SU-DHL-6 (cell line): Measurements from ENCODE around the gene CDKAL1.

Source experiments
- H2AFZ ChIP-seq: fragments of 200-600 bp; sonication (generic); 2 replicates; pipeline ENCODE4 v1.6.1; 2014; ENCODE audit warnings: low read depth, mild to moderate bottlenecking, moderate library complexity, mixed read lengths, antibody characterized with exemption, low read length; ENCODE audit not compliant: severe bottlenecking
- H3F3A ChIP-seq: fragments of 200-600 bp; shearing (Covaris generic); 2 replicates; pipeline ENCODE4 v1.6.0; 2016; ENCODE audit warnings: antibody characterized with exemption, mild to moderate bottlenecking; ENCODE audit not compliant: insufficient read depth
- H3K27ac ChIP-seq: fragments of 200-600 bp; sonication (generic); 2 replicates; pipeline ENCODE4 v1.5.1; 2016; ENCODE audit warnings: low read depth, mild to moderate bottlenecking, low read length, moderate library complexity, mixed read lengths
- H3K27me3 ChIP-seq: fragments of 200-600 bp; sonication (generic), shearing (Covaris generic); 2 replicates; pipeline ENCODE4 v1.6.0; 2014; ENCODE audit warnings: mild to moderate bottlenecking, low read length
- H3K36me3 ChIP-seq: fragments of 200-600 bp; sonication (generic); 2 replicates; pipeline ENCODE4 v1.6.1; 2014; ENCODE audit warnings: mild to moderate bottlenecking, low read length, mixed read lengths
- H3K4me2 ChIP-seq: fragments of 300-600, 200-600 bp; shearing (Covaris generic), sonication (generic); 2 replicates; pipeline ENCODE4 v1.6.0; 2014; ENCODE audit warnings: low read length, low read depth, mild to moderate bottlenecking; ENCODE audit not compliant: poor library complexity, severe bottlenecking
- H3K4me3 ChIP-seq: fragments of 200-600 bp; sonication (generic); 2 replicates; pipeline ENCODE4 v1.5.1; 2014; ENCODE audit warnings: antibody characterized with exemption, low read length, mild to moderate bottlenecking, mixed read lengths; ENCODE audit not compliant: insufficient read depth, poor library complexity, severe bottlenecking
- H3K79me2 ChIP-seq: fragments of 200-600 bp; sonication (generic); 2 replicates; pipeline ENCODE4 v1.6.1; 2014; ENCODE audit warnings: mild to moderate bottlenecking, low read length, moderate library complexity; ENCODE audit not compliant: insufficient read depth
- H3K9ac ChIP-seq: fragments of 200-600 bp; sonication (generic); 2 replicates; pipeline ENCODE4 v1.7.0; 2014; ENCODE audit warnings: mild to moderate bottlenecking, low read length
- H3K9me2 ChIP-seq: fragments of 200-600 bp; sonication (generic); replicated peaks from 2 replicates; pipeline ENCODE4 v1.6.1; 2014; ENCODE audit warnings: low read length; ENCODE audit not compliant: insufficient read depth
- H3K9me3 ChIP-seq: fragments of 200-600 bp; sonication (generic); 2 replicates; pipeline ENCODE4 v1.6.1; 2014; ENCODE audit warnings: low read length, mixed read lengths; ENCODE audit not compliant: insufficient read depth
- H4K20me1 ChIP-seq: fragments of 200-600 bp; sonication (generic); 2 replicates; pipeline ENCODE4 v1.6.1; 2014; ENCODE audit warnings: low read depth, mild to moderate bottlenecking, antibody characterized with exemption, low read length, moderate library complexity, mixed read lengths
- EZH2phosphoT487 ChIP-seq: fragments of 200-600 bp; sonication (generic), shearing (Covaris generic); conservative IDR thresholded peaks from 2 replicates; pipeline ENCODE4 v1.6.1; 2018; ENCODE audit warnings: mild to moderate bottlenecking, antibody characterized with exemption, low read length, moderate library complexity, mixed read lengths
- TF ChIP-seq, protein P1 (sequence below): fragments of 200-600 bp; sonication (generic); IDR thresholded peaks from one replicate; pipeline ENCODE4 v1.5.1; 2017; ENCODE audit warnings: antibody characterized with exemption, mild to moderate bottlenecking, low read length, moderate library complexity; ENCODE audit not compliant: insufficient read depth, poor library complexity, severe bottlenecking

Gene CDKAL1

DNA sequence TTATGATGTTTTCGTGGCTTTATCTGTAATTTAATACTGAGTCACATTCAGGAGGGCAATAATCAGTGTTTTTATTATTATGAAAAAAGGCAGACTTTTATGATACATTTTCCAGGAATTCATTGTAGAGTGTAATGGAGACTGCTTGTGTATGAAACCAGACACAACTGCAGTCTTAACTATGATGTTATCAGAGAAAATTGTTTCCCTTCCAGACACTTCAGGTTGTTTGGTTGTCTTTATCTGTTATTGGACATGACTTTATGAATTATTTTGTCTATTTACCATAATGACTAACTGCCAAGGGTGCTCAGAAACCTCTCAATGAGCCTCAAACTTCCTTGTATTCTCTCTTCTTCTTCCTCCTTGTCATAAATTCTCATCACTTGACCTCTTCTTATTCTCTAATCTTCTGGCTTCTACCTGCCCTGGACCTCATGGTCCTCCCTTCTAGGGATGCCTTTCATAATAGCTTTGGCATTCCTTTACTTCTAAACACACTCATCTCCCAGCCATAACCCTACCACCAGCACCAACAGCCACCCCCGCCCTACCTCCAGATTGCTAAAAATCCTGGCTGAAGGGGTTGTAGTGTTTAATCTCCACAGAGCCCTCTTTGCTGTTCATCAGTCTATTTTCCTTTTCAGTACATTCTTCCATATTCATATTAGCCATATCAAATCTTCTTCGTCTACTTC, 492.5 kb downstream of the CDKAL1 start:
- no peak overlapping the region for H2AFZ ChIP-seq
- no peaks in the 10 kb centered on the region for H3F3A ChIP-seq
- H3K27me3 ChIP-seq = no peaks in the 10 kb centered on the region
- no peaks in the 10 kb centered on the region for H4K20me1 ChIP-seq
- H3K9me2 ChIP-seq = no peaks in the 10 kb centered on the region
- no peak overlapping the region for H3K4me3 ChIP-seq
- no peaks in the 10 kb centered on the region for H3K9me3 ChIP-seq
- no peak overlapping the region for H3K9ac ChIP-seq
- TF ChIP-seq, protein P1, sequence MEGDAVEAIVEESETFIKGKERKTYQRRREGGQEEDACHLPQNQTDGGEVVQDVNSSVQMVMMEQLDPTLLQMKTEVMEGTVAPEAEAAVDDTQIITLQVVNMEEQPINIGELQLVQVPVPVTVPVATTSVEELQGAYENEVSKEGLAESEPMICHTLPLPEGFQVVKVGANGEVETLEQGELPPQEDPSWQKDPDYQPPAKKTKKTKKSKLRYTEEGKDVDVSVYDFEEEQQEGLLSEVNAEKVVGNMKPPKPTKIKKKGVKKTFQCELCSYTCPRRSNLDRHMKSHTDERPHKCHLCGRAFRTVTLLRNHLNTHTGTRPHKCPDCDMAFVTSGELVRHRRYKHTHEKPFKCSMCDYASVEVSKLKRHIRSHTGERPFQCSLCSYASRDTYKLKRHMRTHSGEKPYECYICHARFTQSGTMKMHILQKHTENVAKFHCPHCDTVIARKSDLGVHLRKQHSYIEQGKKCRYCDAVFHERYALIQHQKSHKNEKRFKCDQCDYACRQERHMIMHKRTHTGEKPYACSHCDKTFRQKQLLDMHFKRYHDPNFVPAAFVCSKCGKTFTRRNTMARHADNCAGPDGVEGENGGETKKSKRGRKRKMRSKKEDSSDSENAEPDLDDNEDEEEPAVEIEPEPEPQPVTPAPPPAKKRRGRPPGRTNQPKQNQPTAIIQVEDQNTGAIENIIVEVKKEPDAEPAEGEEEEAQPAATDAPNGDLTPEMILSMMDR = no peak
- no peak for TF ChIP-seq EZH2phosphoT487
- H3K79me2 ChIP-seq = no peaks in the 10 kb centered on the region
- H3K4me2 ChIP-seq = no peak overlapping the region
- H3K27ac ChIP-seq = no peak overlapping the region
- H3K36me3 ChIP-seq = no peaks in the 10 kb centered on the region

DNA sequence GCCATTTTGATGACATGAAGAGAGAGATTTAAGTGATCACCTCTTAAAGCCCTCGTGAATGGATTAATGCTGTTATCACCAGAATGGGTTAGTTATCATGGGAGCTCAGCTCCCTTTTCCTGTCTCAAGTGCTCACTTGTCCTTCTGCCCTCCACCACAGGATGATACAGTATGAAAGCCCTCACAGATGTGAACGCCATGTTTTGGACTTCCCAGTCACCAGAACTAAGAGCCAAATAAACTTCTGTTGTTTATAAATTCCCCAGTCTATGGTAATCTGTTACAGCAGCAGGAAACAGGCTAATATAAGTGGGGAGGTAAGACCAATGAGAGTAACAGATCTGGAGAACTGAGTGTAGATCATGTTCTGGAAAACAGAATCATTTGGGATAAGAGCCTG, 493.2 kb downstream of the CDKAL1 start:
- H3K9me2 ChIP-seq = no peaks in the 10 kb centered on the region
- TF ChIP-seq, protein P1 = no peak
- TF ChIP-seq EZH2phosphoT487 = no peak
- H2AFZ ChIP-seq = no peak overlapping the region
- H3K27me3 ChIP-seq = no peaks in the 10 kb centered on the region
- H3K79me2 ChIP-seq = no peaks in the 10 kb centered on the region
- no peak overlapping the region for H3K9ac ChIP-seq
- H3K9me3 ChIP-seq = no peaks in the 10 kb centered on the region
- H3K36me3 ChIP-seq = no peaks in the 10 kb centered on the region
- no peak overlapping the region for H3K4me2 ChIP-seq
- no peak overlapping the region for H3K4me3 ChIP-seq
- no peaks in the 10 kb centered on the region for H4K20me1 ChIP-seq
- H3F3A ChIP-seq = no peaks in the 10 kb centered on the region
- H3K27ac ChIP-seq = no peak overlapping the region

DNA sequence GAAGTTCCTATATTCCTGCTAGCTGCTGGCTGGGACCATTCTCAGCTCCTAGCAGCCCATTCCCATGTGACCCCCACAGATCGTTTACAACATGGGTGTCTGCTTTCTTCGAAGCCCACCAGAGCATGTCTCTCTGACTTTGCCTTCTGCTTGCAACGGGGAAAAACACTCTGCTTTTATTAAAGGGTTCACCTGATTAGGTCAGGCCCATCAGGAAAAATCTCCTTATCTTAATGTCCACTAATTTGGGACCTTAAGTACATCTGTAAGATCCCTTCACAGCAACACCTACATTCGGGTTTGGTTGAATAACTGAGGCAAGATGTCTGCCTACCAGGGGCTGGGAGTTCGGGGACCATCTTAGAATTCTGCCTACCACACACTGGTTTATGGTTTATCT, 496.9 kb downstream of the CDKAL1 start:
- H3K79me2 ChIP-seq = no peaks in the 10 kb centered on the region

More for the DNA sequence above, 496.9 kb downstream of the CDKAL1 start:
- TF ChIP-seq, protein P1 = no peak
- TF ChIP-seq EZH2phosphoT487 = no peak
- Histone ChIP-seq H2AFZ (no peak overlapping the region), H3K9ac (no peak overlapping the region), H4K20me1 (no peaks in the 10 kb centered on the region), H3K4me2 (no peak overlapping the region), H3K9me3 (no peaks in the 10 kb centered on the region), H3K9me2 (no peaks in the 10 kb centered on the region), H3F3A (no peaks in the 10 kb centered on the region), H3K36me3 (no peaks in the 10 kb centered on the region), H3K27ac (no peak overlapping the region), H3K4me3 (no peak overlapping the region), H3K27me3 (no peaks in the 10 kb centered on the region)
